T-helper 1 cell treated with Interleukin-12 subunit alpha and Interleukin-12 subunit beta and Interleukin-4 antibody, amounts not matched to agents 30 ng/mL and 1 ng/mL, for 36 hours (primary cell): ENCODE results near the gene YARS2. TPM values are rescaled to one million over a fixed set of nuclear protein-coding genes. Genes with fewer than 3 reads are reported as not detected.

Experiments
- intact Hi-C: fragments of 100-400 bp; cut with micrococcal nuclease; formaldehyde crosslinking; loops from one replicate; pipeline ENCODE4 v1.15.1; 2024
- total RNA-seq: library from RNA; stranded (reverse); gene quantifications from 2 replicates; pipeline ENCODE4 v1.2.3, GENCODE V29; 2022

The YARS2 gene
- 16.9 and 20.5 TPM in 2 replicates for total RNA-seq

DNA sequence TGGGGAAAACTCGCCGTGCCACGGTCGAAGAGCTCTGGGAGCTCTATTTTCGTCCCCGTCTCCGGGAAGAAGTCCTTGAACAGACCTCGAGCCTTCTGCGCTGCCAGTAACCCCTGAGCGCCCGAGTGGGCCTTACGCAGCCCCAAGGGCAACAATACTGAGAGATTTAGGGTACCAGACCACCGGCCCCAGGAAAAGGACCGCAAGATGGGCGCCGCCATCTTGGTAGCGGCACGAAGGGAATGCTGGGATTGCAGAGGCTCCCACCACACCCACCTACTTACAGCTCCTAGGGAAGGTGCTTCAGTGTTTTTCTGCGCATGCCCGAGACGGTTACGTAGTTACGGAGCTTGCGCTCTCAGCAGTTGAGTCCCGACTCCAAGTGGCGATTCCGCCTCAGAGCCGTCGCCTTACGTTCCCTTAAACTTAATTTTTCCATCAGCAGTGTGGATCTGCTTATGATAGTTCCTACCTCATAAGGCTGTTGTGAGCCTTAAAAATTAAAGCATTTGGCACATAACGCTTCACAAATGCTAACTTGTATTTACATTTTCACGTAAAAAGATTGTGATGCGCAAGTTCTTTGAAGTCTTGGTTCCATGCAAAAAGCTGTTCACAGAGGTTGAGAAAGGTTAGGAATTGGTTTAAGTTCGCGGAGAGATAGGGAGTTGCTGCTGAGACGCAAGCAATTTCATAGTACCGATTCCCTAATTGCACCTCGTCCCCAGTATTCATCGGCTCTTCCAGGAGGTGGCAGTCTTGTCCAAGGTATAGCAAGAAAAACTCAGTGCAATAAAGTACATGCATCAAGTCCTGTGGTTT is at the start of gene YARS2:
TSS of gene YARS2 (minus strand) at position 244 of the 822 bp plus-strand sequence. CDS start at position 221, 23 bp downstream.
- intact Hi-C loops = loop anchor here (1.0 to 10.0 kb wide), 16 partner anchors 77 to 2001 kb away; partner anchors contain the start of genes ALG10, AMN1, CAPRIN2 and DNM1L

DNA sequence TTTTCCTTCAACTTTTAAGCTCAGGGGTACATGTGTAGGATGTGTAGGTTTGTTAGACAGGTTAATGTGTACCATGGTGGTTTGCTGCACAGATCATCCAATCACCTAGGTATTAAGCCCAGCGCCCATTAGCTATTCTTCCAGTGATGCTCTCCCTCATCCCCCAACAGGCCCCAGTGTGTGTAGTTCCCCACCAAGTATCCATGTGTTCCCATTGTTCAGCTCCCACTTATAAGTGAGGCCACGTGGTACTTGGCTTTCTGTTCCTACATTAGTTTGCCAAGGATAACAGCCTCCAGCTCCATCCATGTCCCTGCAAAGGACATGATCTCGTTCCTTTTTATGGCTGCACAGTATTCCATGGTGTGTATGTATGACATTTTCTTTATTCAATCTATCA is 48.6 kb upstream of the YARS2 start:
- intact Hi-C loops = no loop called here

DNA sequence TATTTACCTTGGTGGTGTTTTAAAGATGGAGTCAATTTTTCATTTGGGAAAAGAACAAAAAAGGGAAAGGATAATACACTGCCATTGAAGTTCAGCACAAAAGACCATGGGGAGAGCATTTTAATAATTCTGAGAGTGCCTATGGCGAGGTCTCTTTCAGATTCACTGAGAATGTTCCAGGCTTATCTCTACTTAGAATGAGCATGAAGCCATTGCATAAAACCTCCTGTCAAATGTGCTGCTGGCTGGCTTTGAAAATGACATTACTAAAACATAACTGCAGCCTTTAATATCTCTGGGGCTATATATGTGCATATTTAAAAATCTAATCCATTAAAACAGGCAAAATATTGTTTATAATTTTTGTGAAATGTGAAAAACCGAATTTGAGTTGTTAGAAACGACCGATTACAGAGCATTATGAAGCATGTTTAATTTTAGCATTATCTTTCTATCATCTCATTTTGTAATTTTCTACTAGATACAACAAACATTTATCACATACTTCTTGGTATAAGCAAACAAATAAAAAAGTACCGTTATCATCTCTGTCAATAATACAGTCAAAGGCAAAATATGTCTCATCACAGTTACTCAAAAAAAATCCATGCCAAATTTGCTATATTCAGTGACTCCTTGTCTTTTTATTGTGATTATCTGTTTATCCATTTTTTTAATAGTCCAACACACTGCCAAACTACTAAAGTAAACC is 45.7 kb upstream of the YARS2 start:
- intact Hi-C loops = no loop called here

DNA sequence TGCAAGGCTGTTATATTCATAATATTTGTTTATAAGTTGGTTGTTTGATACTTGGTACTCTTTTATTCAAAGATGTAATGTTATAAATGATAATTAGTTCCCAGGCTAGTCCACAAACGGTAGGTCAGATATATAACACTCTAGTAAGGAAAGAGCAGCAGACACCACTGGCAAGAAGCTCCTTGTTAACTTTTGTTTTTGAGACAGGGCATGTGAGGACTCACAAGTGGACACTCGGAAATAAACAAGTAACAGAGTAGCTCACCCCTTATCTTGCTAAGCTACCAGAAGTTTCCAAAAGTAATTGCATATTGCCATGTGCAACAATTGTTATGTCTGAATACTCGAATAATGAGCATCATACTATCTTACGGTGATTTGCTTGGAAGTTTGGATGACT is 38.6 kb upstream of the YARS2 start:
- intact Hi-C loops = no loop called here

DNA sequence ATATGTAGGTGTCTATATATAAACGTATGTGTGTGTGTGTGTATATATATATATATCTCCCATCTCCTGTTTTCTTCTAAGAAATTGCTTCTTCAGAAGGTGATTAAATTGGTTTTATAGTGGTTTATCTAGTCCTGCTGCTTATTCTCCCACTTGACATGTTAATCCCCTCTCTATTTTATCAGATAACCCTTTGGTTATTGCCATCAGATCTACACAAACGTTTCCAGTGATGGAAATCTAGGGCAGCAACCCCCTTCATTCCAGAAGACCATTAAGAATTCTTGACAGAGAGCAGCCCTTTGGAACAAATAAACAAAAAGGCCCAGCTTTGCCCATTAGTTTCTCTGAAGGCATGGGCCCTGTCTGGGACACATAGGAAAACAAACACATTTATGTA is 34.2 kb upstream of the YARS2 start:
- intact Hi-C loops = no loop called here

DNA sequence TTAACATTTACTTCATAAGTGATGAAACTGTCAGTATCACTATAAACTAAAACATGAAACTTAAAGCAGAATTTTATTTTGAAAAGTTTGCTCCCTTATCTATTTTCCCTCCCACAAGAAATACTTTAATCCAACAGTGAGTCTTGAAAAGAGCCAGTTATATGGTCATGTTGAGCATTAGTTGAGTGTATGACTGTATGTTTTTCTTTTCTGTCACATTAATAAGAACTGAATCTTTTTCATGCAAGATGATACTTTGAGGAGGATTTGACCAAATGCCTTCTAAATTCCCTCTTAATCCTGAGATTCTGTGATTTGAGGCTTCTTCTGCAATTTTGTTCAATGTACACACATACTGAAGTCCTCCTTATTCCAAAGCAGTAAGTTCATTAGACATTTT is 33.7 kb upstream of the YARS2 start:
- intact Hi-C loops = no loop called here

DNA sequence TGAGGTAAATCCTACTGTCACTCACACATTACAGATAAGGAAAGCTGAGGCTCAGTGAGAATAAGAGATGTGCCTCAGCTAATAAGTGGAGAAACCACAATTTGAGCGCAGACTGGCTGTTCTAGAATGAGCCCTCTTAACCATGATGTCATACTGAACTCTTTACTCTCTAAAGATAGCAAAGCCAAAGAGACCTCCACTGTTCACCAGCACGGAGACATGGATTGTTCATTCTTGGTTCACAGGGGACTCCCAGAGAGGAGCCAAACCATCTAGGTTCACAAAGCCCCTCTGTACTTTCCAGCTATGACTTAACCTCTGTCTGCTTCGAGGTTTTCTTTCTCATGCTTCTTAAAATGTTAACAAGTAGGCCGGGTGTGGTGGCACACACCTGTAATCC is 32.7 kb upstream of the YARS2 start:
- intact Hi-C loops = no loop called here

DNA sequence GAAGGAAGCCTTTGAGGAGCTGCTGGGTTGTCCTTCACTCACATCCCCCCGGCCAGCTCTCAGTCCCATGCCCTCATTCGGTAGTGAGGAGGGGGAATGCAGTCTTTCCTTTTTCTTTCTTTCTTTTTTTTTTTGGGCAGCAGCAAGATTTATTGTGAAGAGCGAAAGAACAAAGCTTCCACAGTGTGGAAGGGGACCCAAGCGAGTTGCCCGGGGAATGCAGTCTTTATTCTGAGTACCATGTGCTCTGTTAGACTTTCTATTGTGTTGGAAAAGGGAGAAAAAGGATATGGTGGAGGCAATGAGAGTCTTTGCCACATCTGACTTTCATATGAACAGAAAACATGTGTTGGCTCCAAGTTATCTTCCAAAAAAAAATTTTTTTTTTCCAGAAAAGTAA is 29.9 kb upstream of the YARS2 start:
- intact Hi-C loops = no loop called here

DNA sequence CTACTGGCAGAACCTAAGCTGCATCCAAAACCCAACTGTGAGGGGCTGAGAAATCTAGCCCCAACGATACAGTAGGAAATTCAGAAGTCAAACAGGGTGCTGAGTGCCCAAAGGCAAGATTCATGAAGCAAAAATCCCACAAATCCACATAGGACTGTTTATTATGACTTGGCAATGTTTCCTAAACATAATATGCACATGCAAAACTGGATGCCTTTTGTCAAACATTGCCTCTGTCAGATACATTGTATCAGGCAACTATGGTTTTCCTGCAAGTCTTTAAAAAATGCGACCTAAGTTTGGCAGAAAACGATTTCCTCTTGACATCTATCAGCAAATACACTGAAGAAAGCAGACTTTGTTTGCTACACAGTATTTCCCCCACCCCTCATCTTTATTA is 27.3 kb upstream of the YARS2 start:
- intact Hi-C loops = no loop called here

DNA sequence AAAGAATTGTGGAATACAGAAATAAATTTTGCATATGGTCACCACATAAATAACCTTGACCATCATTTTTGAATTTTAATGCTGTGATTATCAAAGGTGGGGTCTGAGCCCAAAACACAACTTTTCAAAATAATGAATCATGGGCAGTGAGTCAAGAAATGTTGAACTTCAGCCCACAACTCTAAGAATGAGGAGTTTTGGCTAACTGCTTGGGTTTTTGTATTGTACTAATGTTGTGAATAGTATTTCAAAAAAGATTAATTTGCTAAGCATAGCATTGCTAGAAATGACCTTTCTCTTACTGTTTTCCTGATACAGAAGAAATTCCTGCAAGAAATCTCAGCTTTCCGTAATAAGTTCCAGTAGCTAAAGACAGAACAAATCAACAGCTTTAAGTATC is 24.4 kb upstream of the YARS2 start:
- intact Hi-C loops = no loop called here

DNA sequence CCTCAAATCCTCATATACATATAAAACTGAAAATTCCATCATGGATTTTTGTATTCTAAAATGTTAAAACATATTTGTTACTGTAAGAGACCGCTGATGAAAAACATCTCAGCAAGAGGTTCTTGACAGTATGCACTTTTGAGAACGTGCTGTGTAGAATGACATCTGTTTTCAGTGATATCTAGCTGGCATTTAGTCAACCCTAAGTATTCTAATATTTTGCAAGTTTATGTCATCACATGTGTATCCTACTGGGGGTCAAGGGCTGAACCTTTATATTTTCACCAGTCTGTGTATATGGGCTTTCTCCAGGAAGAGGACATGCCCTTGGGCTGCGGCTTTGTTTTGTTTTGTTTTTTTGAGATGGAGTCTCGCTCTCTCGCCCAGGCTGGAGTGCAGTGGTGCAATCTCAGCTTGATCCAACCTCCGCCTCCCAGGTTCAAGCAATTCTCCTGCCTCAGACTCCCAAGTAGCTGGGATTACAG is 22.0 kb upstream of the YARS2 start:
- intact Hi-C loops = no loop called here

DNA sequence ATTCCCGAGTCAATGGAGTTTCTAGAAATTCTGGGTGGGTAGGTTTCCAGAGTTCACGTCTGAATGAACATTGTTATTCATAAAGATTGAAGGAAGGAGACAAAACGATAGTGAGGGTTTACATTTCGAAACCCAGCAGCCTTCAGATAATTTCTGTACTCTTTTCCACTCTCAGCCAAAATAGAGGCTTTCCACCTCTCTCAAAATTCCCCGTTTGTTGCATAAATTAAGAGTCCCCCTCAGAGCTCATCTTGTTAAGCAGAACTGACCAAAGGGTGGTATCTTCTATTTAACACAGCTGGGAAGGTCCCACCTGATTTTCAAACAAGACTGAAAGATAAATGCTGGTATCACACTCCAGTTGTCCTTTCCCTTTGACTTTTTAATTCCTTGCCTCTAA is 21.5 kb upstream of the YARS2 start:
- intact Hi-C loops = no loop called here

DNA sequence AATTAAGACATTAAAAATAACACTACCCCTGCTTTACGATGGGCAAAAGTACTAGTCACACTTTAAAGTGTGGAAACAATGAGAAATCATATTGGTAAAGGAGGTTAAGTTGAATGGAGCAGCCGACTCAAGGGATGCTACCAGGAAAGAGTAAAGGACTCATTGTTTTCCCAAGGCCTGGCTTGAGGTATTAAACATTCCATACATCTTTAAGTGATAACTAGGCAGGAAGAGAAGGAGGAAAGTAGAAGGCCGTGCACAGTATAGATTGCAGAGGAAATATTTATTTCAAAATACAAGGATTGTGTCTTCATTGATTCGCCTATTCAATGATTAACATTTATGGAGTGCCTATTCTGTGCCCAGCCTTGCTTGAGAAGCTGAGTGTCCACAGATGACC is 20.6 kb upstream of the YARS2 start:
- intact Hi-C loops = no loop called here

DNA sequence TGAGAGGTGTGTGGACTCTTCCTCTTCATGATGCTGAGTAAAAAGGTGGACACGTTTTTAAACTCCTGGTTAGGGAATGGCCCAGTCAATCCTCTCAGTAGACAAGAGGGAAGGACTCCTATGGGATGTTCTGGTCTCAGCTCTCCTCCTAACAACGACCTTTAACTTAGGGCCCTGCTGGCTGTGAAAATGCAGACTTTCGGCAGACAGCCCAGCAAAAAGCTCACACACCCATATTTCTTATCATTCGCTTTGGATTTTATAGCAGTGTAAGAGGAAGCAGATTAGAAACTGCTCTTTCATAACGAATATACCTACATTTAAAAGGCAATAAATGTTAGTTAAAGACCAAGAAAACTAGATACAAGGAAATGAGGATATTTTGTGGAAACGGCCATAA is 18.0 kb upstream of the YARS2 start:
- intact Hi-C loops = no loop called here

DNA sequence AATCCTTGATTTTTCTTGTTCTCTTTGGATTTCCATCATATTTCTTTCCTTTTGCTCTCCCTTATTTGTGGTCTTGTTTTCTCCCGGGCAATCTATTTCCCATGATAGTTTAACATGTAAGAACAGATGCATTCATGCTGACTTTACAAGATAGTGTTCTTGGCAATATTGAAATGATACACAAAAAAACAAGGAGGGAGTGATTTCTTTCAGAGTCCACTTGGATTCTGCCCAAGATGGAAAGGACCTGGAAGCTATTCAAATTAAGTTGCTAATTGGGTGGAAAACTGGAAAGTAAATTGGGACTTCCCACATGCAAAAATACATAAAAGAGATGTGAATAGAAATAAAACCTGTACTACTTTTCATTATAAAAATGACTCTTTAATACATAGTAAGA is 14.4 kb upstream of the YARS2 start:
- intact Hi-C loops = no loop called here

DNA sequence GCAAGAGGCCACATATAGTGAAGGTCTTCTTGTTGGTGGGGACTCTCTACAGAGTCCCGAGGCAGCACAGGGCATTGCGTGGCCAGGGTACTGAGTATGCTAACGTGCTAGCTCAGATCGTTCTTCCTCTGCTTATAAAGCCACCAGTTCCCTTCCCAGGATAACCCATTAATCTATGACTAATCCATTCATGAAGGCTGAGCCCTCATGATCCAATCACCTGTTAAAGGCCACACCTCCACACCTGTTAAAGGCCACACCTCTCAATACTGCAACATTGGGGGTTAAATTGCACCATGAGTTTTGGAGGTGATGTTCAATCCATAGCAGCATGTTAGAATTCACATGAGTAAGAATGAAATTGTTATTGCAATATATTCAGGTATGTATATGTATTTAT is 12.8 kb upstream of the YARS2 start:
- intact Hi-C loops = no loop called here

DNA sequence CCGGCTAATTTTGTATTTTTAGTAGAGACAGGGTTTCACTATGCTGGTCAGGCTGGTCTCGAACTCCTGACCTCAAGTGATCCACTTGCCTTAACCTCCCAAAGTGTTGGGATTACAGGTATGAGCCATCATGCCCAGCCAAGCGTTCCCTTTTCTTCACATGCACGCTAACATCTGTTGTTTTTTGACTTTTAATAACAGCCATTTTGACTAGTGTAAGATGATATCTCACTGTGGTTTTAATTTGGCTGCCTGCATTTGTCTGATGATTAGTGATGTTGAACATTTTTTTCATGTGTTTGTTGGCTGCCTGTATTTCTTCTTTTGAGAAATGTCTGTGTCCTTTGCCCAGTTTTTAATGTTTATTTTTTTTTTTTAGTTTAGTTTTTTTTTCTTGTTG is 10.2 kb upstream of the YARS2 start:
- intact Hi-C loops = no loop called here

DNA sequence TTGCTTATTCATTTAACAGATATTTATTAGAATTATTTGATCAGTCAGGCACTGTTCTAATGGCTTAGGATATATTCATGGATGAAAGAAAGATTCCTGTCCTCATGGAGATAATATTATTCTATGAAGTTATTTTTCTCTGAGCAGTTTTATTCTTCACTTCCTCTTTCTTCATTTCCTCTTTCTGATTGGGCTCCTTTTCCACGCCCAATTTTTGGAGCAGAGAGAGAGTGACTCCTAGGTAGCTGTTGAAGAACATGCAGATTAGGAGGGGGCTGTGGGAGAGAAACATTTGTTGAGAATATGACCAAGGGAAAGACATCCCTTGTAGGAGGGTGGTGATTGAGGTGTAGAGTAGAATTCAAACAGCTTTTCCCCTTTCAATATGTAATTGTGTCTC is 6.0 kb upstream of the YARS2 start:
- intact Hi-C loops = no loop called here

DNA sequence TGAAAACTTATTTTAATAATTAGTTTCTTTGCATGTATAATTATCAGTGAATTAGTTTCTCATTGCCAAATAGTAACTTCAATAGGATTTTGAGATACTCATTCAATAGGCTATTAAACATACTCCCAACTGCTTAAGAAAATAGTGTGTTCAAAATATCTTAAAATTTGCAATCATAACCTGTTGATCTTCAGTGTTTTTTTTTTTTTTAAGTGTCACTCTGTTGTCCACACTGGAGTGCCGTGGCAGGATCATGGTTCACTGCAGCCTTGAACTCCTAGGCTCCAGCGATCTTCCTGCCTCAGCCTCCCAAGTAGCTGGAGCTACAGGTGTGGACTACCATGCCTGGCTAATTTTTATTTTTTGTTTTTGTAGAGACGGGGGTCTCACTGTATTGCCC is 1.5 kb upstream of the YARS2 start:
- intact Hi-C loops = loop anchor here (5.0 to 10.0 kb wide), 4 partner anchors 848 to 2002 kb away; partner anchors contain the start of gene CAPRIN2

DNA sequence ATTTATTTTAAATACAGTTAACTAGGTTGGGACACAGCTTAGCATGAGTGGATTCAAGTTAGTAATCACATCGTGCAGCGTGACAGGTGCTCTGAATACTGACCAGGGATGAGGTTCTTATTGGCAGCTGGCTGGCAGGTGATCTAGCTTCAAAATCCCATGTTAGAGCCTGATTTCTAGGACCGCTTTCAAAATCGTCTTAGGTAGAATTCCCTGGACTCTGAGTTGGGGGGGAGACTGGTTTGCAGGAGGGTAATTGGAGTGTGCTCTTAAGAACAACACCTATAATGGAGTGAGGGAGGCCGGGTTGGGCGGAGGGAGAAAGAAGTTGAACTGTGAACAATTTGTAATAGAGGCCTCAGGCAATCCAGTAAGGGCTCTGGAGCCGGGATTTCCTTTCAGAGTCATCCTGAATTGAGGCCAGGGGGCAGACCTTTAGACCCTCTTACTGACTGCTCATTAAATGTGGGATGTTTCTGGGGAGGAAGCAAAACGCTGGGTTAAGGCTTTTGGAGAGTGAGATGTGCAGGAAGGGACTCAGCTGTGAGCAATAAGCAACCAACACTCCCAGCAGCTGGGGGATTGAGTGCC is 874 bp upstream of the YARS2 start:
- intact Hi-C loops = loop anchor here (1.0 to 10.0 kb wide), 9 partner anchors 163 to 2002 kb away; partner anchors contain the start of genes ALG10 and CAPRIN2

DNA sequence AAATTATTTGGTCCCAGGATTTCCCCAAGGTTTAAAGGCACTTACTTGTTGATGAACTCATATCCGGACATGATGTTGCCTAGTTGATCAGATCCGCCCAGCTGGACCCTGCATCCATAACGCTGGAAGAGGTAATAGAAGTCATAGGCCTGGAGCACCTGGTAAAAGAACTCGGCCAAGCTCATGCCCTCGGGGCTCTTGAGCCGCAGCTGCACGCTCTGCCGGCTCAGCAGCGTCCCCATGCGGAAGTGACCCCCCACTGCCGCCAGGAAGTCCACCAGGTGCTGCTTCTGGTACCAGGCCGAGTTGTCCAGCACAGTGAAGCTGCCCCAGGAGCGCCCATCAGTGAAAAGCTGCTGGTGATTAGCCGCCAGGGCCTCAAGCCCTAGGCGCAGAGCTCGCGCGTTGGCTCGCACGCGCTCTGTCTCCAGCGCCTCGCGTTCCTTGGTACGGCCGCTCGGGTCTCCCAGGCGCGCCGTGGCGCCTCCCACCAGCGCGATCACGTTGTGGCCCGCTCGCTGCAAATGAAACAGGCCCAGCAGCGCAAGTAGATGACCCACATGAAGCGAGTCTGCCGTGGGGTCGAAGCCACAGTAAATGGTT is 545 bp downstream of the YARS2 start:
- intact Hi-C loops = loop anchor here (1.0 to 10.0 kb wide), 11 partner anchors 76 to 2000 kb away; partner anchors contain the start of genes AMN1, CAPRIN2, DNM1L and ETFBKMT
